ENCODE measurements around the gene DDX21.

The DDX21 gene

DNA sequence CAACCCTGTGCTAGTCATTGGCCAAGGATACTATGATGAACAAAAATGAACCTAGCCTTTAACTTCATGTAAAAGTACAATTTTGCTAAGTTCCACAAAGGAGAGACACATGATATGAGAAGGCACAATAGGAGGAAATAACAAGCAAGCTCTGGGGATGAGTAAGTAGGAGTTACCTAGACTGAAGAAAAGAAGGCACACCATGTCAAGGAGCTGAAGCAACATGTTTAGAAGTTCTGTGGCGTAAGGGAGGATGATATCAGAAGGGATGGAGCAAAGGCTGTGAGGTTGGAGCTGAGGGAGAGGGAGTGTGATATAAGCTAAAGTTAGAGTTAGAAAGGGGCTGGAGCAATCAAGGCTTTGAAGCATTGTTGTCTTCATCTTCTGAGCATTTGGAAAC lies 58.2 kb downstream of the DDX21 start:
- H3K4me1 ChIP-seq (ENCODE audit: control insufficient read depth, insufficient read depth, low read length), result peaks cover 13% of the 10 kb centered on the region
- no peak for DNase-seq (ENCODE audit: low read depth)
- H3K27me3 ChIP-seq (replicated peaks; ENCODE audit: control insufficient read depth, insufficient read depth, low read length), result no peaks in the 10 kb centered on the region
- no peaks in the 10 kb centered on the region for H3K9me3 ChIP-seq (ENCODE audit: control insufficient read depth, low read length)
- no peak overlapping the region for H3K9ac ChIP-seq (ENCODE audit: low read length)
- peaks cover 71% of the 10 kb centered on the region for H3K36me3 ChIP-seq (ENCODE audit: control insufficient read depth, insufficient read depth, low read length, severe bottlenecking)
- H3K4me3 ChIP-seq (ENCODE audit: low read length), result no peak overlapping the region

DNA sequence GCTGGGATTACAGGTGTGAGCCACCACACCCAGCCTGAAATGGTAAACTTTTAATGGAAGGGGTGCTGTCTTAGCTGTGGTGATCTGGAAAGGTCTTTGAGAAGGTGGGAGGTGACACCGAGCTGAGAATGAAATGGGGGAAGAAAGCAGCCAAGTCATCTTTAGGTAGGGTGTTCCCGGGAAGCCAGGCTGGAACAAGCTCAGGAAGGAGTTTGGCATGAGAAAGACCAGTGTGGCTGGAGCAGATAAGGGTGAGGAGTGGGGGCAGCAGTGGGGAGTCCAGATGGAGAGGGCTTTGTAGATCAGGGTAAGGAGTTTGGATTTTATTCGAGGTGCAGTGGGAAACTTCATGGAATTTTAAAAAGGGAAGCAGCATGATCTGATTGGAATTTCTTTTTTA lies 62.6 kb downstream of the DDX21 start:
- Histone ChIP-seq H3K9ac (ENCODE audit: low read length) (no peak overlapping the region), H3K4me1 (ENCODE audit: control insufficient read depth, insufficient read depth, low read length) (no peaks in the 10 kb centered on the region), H3K36me3 (ENCODE audit: control insufficient read depth, insufficient read depth, low read length, severe bottlenecking) (peaks cover 49% of the 10 kb centered on the region), H3K4me3 (ENCODE audit: low read length) (no peak overlapping the region), H3K27me3 (replicated peaks; ENCODE audit: control insufficient read depth, insufficient read depth, low read length) (no peaks in the 10 kb centered on the region), H3K9me3 (ENCODE audit: control insufficient read depth, low read length) (no peaks in the 10 kb centered on the region)
- DNase-seq (ENCODE audit: low read depth), result no peak

GRCh38 chr10:69022611-69023010 lies 66.6 kb downstream of the DDX21 start:
- Histone ChIP-seq H3K4me3 (ENCODE audit: low read length) (no peak overlapping the region), H3K9ac (ENCODE audit: low read length) (no peak overlapping the region), H3K27me3 (replicated peaks; ENCODE audit: control insufficient read depth, insufficient read depth, low read length) (no peaks in the 10 kb centered on the region), H3K9me3 (ENCODE audit: control insufficient read depth, low read length) (no peaks in the 10 kb centered on the region), H3K36me3 (ENCODE audit: control insufficient read depth, insufficient read depth, low read length, severe bottlenecking) (peaks cover 11% of the 10 kb centered on the region), H3K4me1 (ENCODE audit: control insufficient read depth, insufficient read depth, low read length) (no peaks in the 10 kb centered on the region)
- no peak for DNase-seq (ENCODE audit: low read depth)

DNA sequence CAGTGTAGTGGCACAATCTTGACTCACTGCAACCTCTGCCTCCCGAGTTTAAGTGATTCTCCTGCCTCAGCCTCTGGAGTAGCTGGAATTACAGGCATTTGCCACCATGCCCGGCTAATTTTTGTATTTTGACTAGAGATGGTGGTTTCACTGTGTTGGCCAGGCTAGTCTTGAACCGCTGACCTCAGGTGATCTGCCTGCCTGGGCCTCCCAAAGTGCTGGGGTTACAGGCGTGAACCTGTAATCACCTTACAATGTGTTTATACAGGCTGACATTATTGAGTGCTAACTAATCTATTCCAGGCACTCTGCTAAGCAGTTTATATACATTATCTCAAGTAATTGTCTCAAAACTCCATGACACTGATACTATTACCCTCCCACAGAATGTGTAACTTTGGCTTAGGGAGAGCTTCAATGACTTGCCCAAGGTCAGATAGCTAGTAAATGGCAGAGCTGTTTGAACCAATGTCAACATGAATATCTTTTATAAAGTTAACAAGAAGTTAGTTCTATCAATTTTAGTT lies 69.5 kb downstream of the DDX21 start:
- no peaks in the 10 kb centered on the region for H3K36me3 ChIP-seq (ENCODE audit: control insufficient read depth, insufficient read depth, low read length, severe bottlenecking)
- H3K4me3 ChIP-seq (ENCODE audit: low read length), result no peak overlapping the region
- H3K9me3 ChIP-seq (ENCODE audit: control insufficient read depth, low read length), result no peaks in the 10 kb centered on the region
- no peak for DNase-seq (ENCODE audit: low read depth)
- no peaks in the 10 kb centered on the region for H3K27me3 ChIP-seq (replicated peaks; ENCODE audit: control insufficient read depth, insufficient read depth, low read length)
- H3K9ac ChIP-seq (ENCODE audit: low read length), result no peak overlapping the region
- no peaks in the 10 kb centered on the region for H3K4me1 ChIP-seq (ENCODE audit: control insufficient read depth, insufficient read depth, low read length)

GRCh38 chr10:69033256-69033655 lies 77.3 kb downstream of the DDX21 start:
- Histone ChIP-seq H3K4me1 (ENCODE audit: control insufficient read depth, insufficient read depth, low read length) (no peaks in the 10 kb centered on the region), H3K27me3 (replicated peaks; ENCODE audit: control insufficient read depth, insufficient read depth, low read length) (no peaks in the 10 kb centered on the region), H3K4me3 (ENCODE audit: low read length) (no peak overlapping the region), H3K36me3 (ENCODE audit: control insufficient read depth, insufficient read depth, low read length, severe bottlenecking) (no peaks in the 10 kb centered on the region), H3K9me3 (ENCODE audit: control insufficient read depth, low read length) (no peaks in the 10 kb centered on the region), H3K9ac (ENCODE audit: low read length) (no peak overlapping the region)
- no peak for DNase-seq (ENCODE audit: low read depth)

Data from adipocyte (in vitro differentiated cells).